ENCODE data around the gene CHCHD6. TPM values are rescaled to one million over a fixed set of nuclear protein-coding genes. Genes with fewer than 3 reads are reported as not detected.
A peak's percentile ranks its signal among the peaks of the same experiment; 100 is the strongest.

The CHCHD6 gene
- total and polyA plus RNA-seq, 4 donors = 12.1 to 22.6 (median 17.5) TPM

DNA sequence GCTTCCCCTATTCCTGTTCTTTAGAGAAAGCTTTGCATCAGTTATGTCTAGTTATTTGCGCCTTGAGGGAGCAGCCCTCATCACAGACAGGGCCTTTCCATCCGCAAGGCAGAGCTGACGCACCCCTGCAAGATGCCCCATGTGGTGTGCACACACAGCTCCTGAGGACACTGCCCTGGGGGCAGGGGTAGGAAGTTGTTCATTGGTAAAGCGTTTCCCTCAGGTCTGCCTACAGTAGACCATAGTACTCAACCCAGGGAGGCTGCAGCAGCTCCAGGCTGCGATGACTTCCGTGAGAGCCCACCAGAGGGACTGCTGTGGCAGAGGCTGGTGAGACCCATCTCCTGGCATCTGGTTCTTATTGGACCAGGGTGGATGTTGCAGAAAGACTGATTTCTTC lies 223.8 kb downstream of the CHCHD6 start:
- H3K9ac ChIP-seq (ENCODE audit: insufficient read depth in 1 of 2, low read length in 2 of 2) = no peak overlapping the region
- TF ChIP-seq, protein P1, sequence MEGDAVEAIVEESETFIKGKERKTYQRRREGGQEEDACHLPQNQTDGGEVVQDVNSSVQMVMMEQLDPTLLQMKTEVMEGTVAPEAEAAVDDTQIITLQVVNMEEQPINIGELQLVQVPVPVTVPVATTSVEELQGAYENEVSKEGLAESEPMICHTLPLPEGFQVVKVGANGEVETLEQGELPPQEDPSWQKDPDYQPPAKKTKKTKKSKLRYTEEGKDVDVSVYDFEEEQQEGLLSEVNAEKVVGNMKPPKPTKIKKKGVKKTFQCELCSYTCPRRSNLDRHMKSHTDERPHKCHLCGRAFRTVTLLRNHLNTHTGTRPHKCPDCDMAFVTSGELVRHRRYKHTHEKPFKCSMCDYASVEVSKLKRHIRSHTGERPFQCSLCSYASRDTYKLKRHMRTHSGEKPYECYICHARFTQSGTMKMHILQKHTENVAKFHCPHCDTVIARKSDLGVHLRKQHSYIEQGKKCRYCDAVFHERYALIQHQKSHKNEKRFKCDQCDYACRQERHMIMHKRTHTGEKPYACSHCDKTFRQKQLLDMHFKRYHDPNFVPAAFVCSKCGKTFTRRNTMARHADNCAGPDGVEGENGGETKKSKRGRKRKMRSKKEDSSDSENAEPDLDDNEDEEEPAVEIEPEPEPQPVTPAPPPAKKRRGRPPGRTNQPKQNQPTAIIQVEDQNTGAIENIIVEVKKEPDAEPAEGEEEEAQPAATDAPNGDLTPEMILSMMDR (IDR thresholded peaks at IDR 0.05; ENCODE audit: control extremely low read depth, extremely low read depth) = no peak
- peaks cover 3 to 24% (median 10%) of the 10 kb centered on the region in 5 donors for H3K4me1 ChIP-seq (ENCODE audit: control insufficient read depth in 5 of 5, insufficient read depth in 5 of 5, low read length in 5 of 5)
- 96 to 97% methylated on average over 6 of the region's 6 CpGs for WGBS, 2 donors
- H3K27me3 ChIP-seq (ENCODE audit: control insufficient read depth in 3 of 3, insufficient read depth in 3 of 3, low read length in 2 of 3) = no peaks in the 10 kb centered on the region
- H3K27ac ChIP-seq (ENCODE audit: low read depth in 1 of 2, low read length in 1 of 2) = no peak overlapping the region
- no peaks in the 10 kb centered on the region for H3K36me3 ChIP-seq (ENCODE audit: control insufficient read depth in 4 of 4, insufficient read depth in 4 of 4, low read length in 4 of 4)
- no peaks in the 10 kb centered on the region for H3K9me3 ChIP-seq (ENCODE audit: control insufficient read depth in 4 of 4, insufficient read depth in 3 of 4, low read length in 3 of 4)
- DNase-seq = no peak
- ATAC-seq (ENCODE audit: insufficient read depth, low FRiP score) = no peak
- no peak overlapping the region for H3K4me3 ChIP-seq

DNA sequence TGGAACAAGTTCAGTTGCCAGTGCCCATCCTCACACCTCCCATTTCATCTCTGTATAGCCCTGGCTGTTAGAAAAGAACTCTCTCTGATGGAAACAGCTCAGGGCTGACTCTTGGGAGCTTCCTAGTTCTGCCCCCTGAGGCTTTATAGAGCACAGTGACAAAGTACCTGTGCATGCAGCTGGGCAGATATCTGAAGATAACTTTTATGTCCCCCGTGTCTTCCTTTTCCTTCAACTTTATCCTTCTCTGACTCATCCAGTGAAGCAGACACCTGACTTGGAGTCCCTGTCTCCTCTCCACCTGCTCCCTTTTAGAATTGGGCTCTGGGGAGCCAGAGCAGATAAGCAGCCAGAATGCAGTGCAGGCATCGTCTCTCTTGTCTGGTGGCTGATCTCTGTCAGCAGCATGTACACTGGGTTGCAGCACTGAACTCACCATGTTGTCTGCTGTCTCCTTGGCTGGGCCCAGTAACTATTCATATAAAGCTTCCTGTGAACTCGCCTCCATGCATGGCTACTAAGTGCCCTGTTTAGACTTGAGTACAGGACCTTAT lies 225.0 kb downstream of the CHCHD6 start:
- H3K4me1 ChIP-seq (ENCODE audit: control insufficient read depth in 5 of 5, insufficient read depth in 5 of 5, low read length in 5 of 5) = peaks cover 3 to 28% (median 10%) of the 10 kb centered on the region in 5 donors
- H3K9ac ChIP-seq (ENCODE audit: insufficient read depth in 1 of 2, low read length in 2 of 2) = no peak overlapping the region
- TF ChIP-seq, protein P1 (IDR thresholded peaks at IDR 0.05; ENCODE audit: control extremely low read depth, extremely low read depth) = no peak
- ATAC-seq (ENCODE audit: insufficient read depth, low FRiP score) (no peak), DNase-seq (no peak)
- no peaks in the 10 kb centered on the region for H3K27me3 ChIP-seq (ENCODE audit: control insufficient read depth in 3 of 3, insufficient read depth in 3 of 3, low read length in 2 of 3)
- no peak overlapping the region for H3K27ac ChIP-seq (ENCODE audit: low read depth in 1 of 2, low read length in 1 of 2)
- no peaks in the 10 kb centered on the region for H3K9me3 ChIP-seq (ENCODE audit: control insufficient read depth in 4 of 4, insufficient read depth in 3 of 4, low read length in 3 of 4)
- H3K4me3 ChIP-seq = no peak overlapping the region
- WGBS, 2 donors = 84 to 91% methylated on average over 3 of the region's 3 CpGs
- H3K36me3 ChIP-seq (ENCODE audit: control insufficient read depth in 4 of 4, insufficient read depth in 4 of 4, low read length in 4 of 4) = no peaks in the 10 kb centered on the region

DNA sequence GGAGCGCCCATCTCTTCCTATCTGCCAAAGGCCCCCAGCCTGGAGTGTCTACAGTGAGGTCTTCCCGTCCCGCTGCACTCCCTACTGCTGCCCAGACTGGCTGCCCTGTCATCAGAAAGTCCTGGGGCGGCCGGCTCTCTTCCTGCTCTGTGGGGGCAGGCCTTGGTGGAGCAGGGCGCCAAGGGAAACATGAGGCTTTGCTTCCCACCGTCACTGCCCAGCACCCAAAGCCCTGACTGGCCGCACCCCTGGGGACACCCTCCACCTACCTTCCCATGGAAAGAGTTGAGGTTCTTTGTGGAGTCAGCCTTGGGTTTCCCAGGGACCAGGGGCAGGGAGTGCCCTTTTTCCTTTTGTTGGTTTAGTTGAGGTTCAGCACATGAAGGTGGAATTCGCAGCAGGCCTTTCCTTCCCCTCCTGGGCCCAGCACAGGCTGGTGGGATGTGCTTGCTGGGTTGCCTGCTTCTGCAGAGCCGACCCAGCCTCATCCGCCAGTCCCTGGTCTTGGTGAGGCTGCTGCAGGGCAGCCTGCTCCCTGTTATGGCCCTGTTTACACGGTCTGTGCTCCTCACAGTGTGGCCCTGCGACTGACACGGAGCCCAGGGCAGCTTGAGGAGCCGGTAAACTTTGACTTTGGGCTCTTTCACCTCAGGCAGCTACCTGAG lies 227.0 kb downstream of the CHCHD6 start:
- no peak overlapping the region for H3K9ac ChIP-seq (ENCODE audit: insufficient read depth in 1 of 2, low read length in 2 of 2)
- no peaks in the 10 kb centered on the region for H3K9me3 ChIP-seq (ENCODE audit: control insufficient read depth in 4 of 4, insufficient read depth in 3 of 4, low read length in 3 of 4)
- ATAC-seq (ENCODE audit: insufficient read depth, low FRiP score) = no peak
- peak overlapping the region in 1 of 2 donors; percentile 65 for H3K27ac ChIP-seq (ENCODE audit: low read depth in 1 of 2, low read length in 1 of 2)
- no peaks in the 10 kb centered on the region for H3K36me3 ChIP-seq (ENCODE audit: control insufficient read depth in 4 of 4, insufficient read depth in 4 of 4, low read length in 4 of 4)
- TF ChIP-seq, protein P1 (IDR thresholded peaks at IDR 0.05; ENCODE audit: control extremely low read depth, extremely low read depth) = no peak
- H3K27me3 ChIP-seq (ENCODE audit: control insufficient read depth in 3 of 3, insufficient read depth in 3 of 3, low read length in 2 of 3) = no peaks in the 10 kb centered on the region
- WGBS, 2 donors = 94 to 95% methylated on average over 15 of the region's 15 CpGs
- DNase-seq = no peak
- peaks cover 2 to 21% (median 10%) of the 10 kb centered on the region in 5 donors for H3K4me1 ChIP-seq (ENCODE audit: control insufficient read depth in 5 of 5, insufficient read depth in 5 of 5, low read length in 5 of 5)
- H3K4me3 ChIP-seq = no peak overlapping the region
